Bone marrow (tissue), 2 donors: ENCODE results near the gene SYT13.

Source experiments
- DNase-seq, 2 donors: peaks; one replicate each; lab custom pipeline; 2025; lab: John Stamatoyannopoulos, UW

The SYT13 gene

GRCh38 chr11:45248501-45249011 lies 37.6 kb downstream of the SYT13 start:
- no peak for DNase-seq

- no peak for DNase-seq
Measured at GRCh38 chr11:45247433-45247832, 38.7 kb downstream of the SYT13 start.

DNA sequence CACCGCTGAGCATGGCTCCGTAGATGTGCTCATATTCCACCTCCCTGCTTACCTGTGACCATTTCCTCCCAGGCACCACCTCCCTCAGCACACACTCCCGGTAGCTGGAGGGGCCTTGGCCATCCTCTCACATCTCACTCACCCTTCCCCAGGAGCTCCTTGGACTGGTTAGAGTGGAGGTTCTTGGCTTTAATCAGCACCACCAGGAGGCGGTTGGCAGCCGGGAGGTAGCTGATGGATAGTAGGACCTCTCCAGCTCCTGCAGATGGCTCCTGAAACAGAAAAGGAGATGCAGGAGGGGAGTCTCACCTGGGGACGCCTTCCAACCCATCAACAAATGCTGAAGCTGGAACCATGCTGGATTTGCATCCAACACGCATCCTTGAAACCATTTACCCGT lies 39.9 kb downstream of the SYT13 start:
- DNase-seq: no peak

DNA sequence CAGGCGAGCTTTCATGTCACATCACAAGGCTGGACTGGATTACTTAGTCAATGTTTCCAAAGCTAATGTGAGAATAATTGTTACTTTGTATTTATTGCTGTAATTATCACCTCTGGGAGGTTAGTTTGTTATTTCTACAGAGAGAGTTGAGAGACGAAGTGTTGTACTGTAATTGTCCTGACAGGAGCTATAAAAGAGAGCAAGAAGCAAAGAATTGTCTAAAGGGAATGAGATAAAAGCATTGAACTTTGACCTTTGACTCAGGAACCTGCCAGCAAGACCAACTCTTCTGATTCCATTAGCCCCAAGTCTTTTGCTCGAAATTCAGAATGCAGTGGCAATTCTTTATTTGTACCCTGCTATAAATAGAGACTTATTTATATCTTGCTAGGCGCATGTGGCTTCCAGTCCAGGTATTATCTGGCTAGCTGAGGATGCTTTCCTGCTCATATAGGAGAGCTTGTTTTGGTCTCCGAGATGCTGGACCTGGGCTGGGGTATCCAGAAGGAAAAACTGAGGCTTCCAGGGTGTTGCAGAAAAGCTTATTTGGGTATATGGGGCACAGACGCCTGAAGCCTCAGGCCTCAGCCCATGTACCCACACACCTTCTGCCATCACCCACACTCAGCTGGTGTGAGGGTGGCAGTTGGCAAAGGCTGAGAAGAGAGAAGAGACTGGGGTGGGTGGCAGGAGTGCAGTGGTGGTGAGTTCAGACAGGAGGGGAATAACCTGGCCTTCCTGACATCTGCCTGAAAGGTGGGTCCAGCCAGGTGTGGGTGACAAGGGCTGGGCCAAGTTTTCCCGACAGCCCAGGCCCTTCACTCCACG lies 40.7 kb downstream of the SYT13 start:
- DNase-seq: no peak

GRCh38 chr11:45243967-45244366 lies 42.2 kb downstream of the SYT13 start:
- DNase-seq: no peak

GRCh38 chr11:45239733-45240132 lies 46.4 kb downstream of the SYT13 start:
- no peak for DNase-seq

- DNase-seq: no peak
Measured at GRCh38 chr11:45238724-45239123, 47.4 kb downstream of the SYT13 start.

DNA sequence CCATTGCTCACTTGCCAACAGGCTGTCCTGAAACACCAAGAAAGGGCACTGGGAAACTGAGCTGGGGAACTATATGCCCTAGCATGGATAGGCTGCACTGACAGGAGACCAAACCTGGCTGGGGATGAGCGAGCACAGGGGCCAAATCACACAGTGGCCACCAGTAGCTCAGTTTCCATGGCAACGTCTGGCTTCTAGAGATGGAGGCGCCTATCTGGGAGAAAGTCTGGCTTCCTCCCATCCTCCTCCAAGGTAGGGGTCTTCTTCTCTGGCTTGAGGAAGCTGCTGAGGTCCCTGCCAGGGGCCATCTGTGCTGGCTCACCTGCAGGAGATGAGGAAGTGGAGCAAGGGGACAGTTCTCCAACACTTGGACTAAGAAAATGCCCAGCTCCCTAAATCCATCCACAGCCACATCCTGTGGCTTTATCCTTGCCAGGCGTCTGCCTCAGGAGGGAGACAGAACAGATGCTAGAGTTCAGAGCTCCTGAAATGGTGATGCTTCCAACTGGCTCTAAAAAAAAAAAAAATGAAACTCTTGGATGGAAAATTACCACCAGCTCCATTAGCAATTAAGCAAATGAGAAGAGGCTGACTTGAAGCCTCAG lies 48.3 kb downstream of the SYT13 start:
- DNase-seq: no peak

DNA sequence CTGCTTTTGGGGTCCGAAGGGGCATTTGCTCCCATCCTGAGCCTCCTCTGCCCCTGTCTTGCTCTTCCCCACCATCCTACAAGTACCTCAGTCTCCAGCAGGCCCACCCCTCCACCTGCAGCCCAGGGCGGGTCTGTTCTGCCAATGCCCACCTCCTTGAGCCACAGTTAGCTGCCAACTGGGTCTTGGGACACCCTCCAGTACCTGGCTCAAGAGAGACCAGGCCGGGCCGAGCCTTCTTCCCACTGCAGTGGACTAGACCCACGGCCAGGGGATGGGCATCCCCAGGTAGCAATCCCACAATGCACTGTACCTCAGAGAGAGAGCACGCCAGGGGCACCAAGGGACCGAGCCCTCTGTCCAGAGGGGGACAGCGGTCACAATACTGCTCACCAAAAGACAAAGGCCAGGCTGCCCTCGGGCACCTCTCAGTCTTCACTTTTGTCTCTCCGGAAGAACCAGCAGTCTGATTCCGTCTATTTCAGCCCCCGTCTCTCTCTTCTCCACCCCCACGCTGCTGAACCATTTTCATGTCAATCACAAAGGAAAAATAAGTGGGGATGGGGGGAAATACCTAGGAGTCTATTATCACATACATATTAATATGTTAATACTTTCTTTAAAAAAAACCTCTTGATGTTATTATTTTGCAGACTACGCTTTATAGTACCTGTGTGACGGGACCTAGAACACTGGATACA lies 51.7 kb downstream of the SYT13 start:
- DNase-seq: no peak

DNA sequence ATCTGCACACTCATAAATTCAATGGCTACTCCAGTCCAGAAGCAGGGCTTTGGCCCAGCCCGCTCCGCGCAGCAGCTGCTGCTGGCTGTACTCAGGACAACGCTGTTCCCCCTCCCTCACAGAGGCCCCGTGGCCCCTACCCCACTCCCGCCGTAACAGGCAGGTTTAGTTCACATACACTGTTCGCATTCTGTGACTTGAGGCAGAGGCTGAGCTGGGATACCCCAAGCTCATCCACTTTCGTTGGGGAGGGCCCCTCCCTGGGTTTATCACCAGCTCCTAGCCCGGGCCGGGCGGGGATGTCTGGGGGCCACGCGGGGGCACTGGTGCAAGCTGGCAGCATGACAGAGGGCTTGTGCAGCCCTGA lies 52.4 kb downstream of the SYT13 start:
- no peak for DNase-seq

- DNase-seq: peak in 1 of 2 donors; percentile 8
Measured at GRCh38 chr11:45233121-45233803, 52.9 kb downstream of the SYT13 start.

GRCh38 chr11:45232341-45233080 lies 53.6 kb downstream of the SYT13 start:
- DNase-seq: no peak

DNA sequence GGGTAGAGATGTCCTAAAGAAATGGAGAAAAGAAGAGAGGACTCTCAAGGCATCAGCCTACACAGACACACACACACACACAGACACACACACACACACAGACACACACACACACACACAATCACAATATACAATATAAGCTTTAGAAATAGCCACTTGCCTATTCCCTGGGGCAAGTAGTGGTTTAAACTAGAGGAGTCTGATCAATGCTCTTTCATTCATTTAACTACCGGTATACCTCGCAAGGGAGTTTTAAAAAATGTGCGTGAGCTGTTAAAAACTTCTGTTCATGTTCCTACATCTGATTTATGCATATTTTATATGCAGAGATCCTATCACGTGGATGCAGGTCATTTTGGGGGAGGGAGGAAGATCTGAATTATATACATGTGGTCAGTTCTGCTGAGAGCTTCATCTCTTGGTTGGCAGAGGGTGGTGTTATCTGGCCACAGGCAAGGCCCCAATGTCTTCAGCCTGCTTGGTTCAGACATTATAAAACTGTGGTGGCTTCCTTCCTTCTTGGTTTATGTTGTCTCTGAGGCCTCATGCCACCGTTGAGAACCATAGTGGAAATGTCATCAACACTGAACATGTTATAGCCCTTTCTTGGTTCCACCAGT lies 56.6 kb downstream of the SYT13 start:
- no peak for DNase-seq

- DNase-seq: no peak
Measured at GRCh38 chr11:45227836-45228235, 58.3 kb downstream of the SYT13 start.

DNA sequence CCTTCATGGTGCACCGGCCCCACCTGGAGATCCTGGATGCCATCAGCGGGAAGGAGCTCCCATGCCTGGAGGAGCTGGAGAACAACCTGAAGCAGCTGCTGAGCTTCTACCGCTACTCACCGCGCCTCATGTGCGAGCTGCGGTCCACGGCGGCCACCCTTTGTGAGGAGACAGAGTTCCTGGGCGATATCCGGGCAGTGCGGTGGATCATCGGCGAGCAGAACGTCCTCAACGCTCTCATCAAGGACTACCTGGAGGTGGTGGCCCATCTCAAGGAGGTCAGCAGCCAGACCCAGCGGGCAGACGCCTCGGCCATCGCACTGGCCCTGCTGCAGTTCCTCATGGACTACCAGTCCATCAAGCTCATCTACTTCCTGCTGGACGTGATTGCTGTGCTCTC lies 59.2 kb downstream of the SYT13 start:
- DNase-seq: no peak

DNA sequence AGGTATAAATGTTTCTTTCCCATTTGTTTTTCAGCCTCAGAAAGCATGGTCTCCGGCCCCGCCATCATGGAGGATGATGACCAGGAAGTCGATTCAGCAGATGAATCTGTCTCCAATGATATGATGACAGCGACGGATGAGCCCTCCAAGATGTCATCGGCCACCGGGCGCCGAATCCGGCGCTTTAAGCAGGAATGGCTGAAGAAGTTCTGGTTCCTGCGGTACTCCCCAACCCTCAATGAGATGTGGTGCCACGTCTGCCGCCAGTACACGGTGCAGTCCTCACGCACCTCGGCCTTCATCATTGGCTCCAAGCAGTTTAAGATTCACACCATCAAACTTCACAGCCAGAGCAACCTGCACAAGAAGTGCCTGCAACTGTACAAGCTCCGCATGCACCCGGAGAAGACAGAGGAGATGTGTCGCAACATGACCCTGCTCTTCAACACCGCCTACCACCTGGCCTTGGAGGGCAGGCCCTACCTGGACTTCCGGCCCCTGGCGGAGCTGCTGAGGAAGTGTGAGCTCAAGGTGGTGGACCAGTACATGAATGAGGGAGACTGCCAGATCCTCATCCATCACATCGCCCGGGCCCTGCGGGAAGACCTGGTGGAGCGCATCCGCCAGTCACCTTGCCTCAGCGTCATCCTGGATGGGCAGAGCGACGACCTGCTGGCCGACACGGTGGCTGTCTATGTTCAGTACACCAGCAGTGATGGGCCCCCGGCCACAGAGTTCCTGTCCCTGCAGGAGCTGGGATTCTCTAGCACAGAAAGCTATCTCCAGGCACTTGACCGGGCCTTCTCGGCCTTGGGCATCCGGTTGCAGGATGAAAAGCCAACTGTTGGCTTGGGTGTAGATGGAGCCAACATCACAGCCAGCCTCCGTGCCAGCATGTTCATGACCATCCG lies 59.9 kb downstream of the SYT13 start:
- no peak for DNase-seq

DNA sequence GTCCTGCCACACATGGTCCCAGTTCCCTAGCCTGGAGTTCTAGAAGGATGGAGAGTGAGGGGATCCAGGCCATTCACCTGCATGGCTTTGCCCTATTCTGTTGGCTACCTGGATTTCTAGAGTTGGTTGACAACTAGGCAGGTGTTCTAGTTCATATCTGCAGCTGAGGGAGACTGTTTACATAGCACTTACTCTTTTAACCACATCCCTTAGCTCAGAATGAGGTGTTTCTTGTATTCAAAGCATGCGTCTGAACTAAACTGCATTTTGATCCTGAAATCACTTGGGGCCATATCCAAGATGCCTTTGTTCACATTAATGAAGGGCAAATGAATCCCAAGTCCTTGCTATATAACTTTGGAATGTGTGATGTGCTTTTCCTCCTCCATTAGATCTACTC lies 60.9 kb downstream of the SYT13 start:
- no peak for DNase-seq

DNA sequence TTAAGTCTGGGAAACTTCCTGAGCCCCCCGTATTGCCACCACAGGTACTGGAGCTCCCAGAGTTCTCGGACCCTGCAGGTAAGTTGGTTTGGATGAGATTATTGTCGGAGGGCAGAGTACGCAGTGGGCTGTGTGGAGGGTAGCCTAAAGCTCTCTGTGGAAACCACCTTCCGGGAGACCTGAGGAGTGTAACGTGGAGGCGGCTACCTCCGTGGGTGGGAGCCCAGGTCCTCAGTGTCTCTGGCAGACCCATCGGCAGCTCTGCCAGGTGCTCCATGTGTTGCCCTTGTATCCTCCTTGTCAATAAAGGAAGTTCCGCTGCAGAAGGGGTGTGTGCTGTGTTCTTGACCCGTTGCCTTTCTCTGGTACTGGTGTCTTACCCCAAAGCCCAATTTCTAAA lies 61.4 kb downstream of the SYT13 start:
- no peak for DNase-seq

- no peak for DNase-seq
Measured at GRCh38 chr11:45223496-45223895, 62.6 kb downstream of the SYT13 start.

- DNase-seq: no peak
Measured at GRCh38 chr11:45219411-45219810, 66.7 kb downstream of the SYT13 start.
